ENCODE measurements around the gene BRPF3. TPM values are rescaled to one million over a fixed set of nuclear protein-coding genes. Genes with fewer than 3 reads are reported as not detected.

BRPF3 gene
- total RNA-seq, 4 donors from 2014 or later, result 13.2 to 21.9 (median 17.6) TPM

GRCh38 chr6:36235309-36235708 is 38.8 kb downstream of the BRPF3 start:
- intact Hi-C loops (cut with DNase I; ENCODE audit: low total_unique reads), result no loop called here
- DNase-seq (ENCODE audit: low spot score in 2 of 2), result no peak
- H3K4me3 ChIP-seq (ENCODE audit: low read depth, poor library complexity, severe bottlenecking), result no peak overlapping the region
- WGBS, 2 donors, result 38 to 46% methylated on average over 3 of the region's 3 CpGs
- TF ChIP-seq CTCF (IDR thresholded peaks at IDR 0.05) (no peak), POLR2A (IDR thresholded peaks at IDR 0.05) (no peak)

- intact Hi-C loops (cut with DNase I; ENCODE audit: low total_unique reads), result no loop called here
- DNase-seq (ENCODE audit: low spot score in 2 of 2), result no peak
- WGBS, 2 donors, result 96 to 98% methylated on average over 17 of the region's 17 CpGs
- TF ChIP-seq CTCF (IDR thresholded peaks at IDR 0.05) (no peak), POLR2A (IDR thresholded peaks at IDR 0.05) (no peak)
- H3K4me3 ChIP-seq (ENCODE audit: low read depth, poor library complexity, severe bottlenecking), result no peak overlapping the region
Measured at GRCh38 chr6:36235862-36236261, 39.3 kb downstream of the BRPF3 start.

GRCh38 chr6:36239774-36240173 is 43.2 kb downstream of the BRPF3 start:
- 78 to 81% methylated on average over 5 of the region's 5 CpGs for WGBS, 2 donors
- H3K4me3 ChIP-seq (ENCODE audit: low read depth, poor library complexity, severe bottlenecking), result no peak overlapping the region
- TF ChIP-seq CTCF (IDR thresholded peaks at IDR 0.05), result no peak
- no peak for TF ChIP-seq POLR2A (IDR thresholded peaks at IDR 0.05)
- intact Hi-C loops (cut with DNase I; ENCODE audit: low total_unique reads), result no loop called here
- DNase-seq (ENCODE audit: low spot score in 2 of 2), result no peak

- H3K4me3 ChIP-seq (ENCODE audit: low read depth, poor library complexity, severe bottlenecking), result no peak overlapping the region
- intact Hi-C loops (cut with DNase I; ENCODE audit: low total_unique reads), result no loop called here
- TF ChIP-seq CTCF (IDR thresholded peaks at IDR 0.05), result no peak
- no peak for TF ChIP-seq POLR2A (IDR thresholded peaks at IDR 0.05)
- WGBS, 2 donors, result 43 to 44% methylated on average over 10 of the region's 10 CpGs
- DNase-seq (ENCODE audit: low spot score in 2 of 2), result no peak
Measured at GRCh38 chr6:36241728-36242127, 45.2 kb downstream of the BRPF3 start.

- TF ChIP-seq CTCF (IDR thresholded peaks at IDR 0.05) (no peak), POLR2A (IDR thresholded peaks at IDR 0.05) (no peak)
- DNase-seq (ENCODE audit: low spot score in 2 of 2), result no peak
- no peak overlapping the region for H3K4me3 ChIP-seq (ENCODE audit: low read depth, poor library complexity, severe bottlenecking)
- 81 to 86% methylated on average over 5 of the region's 5 CpGs for WGBS, 2 donors
- intact Hi-C loops (cut with DNase I; ENCODE audit: low total_unique reads), result no loop called here
Measured at GRCh38 chr6:36242161-36242560, 45.6 kb downstream of the BRPF3 start.

GRCh38 chr6:36242626-36243025 is 46.1 kb downstream of the BRPF3 start:
- no peak overlapping the region for H3K4me3 ChIP-seq (ENCODE audit: low read depth, poor library complexity, severe bottlenecking)
- TF ChIP-seq POLR2A (IDR thresholded peaks at IDR 0.05) (no peak), CTCF (IDR thresholded peaks at IDR 0.05) (no peak)
- 90% methylated on average over 4 of the region's 4 CpGs for WGBS, 2 donors
- intact Hi-C loops (cut with DNase I; ENCODE audit: low total_unique reads), result no loop called here
- no peak for DNase-seq (ENCODE audit: low spot score in 2 of 2)
